PC-3 (cell line): ENCODE data around the gene IGDCC3. TPM values are rescaled to one million over a fixed set of nuclear protein-coding genes. Genes with fewer than 3 reads are reported as not detected.

Experiments
- ATAC-seq: fragments of 200-7000 bp; cut with Tn5 transposase; 2 replicates; pipeline ENCODE4 v1.9.1; 2020; ENCODE audit warnings: mild to moderate bottlenecking, moderate library complexity
- BruUV-seq: library from RNA; stranded (reverse); fragments of 400-500 nt; replicated peaks from 2 replicates; lab custom pipeline; 2021; lab: Mats Ljungman, UMichigan
- CTCF ChIA-PET: fragments of 300-600 bp; sonication (Branson Sonifier 250); formaldehyde crosslinking; loops from one replicate; lab custom pipeline; 2022; ENCODE audit warnings: antibody characterized with exemption; lab: Charles Lee
- POLR2A ChIA-PET: fragments of 300-600 bp; sonication (Branson Sonifier 250); formaldehyde crosslinking; loops from one replicate; lab custom pipeline; 2022; ENCODE audit warnings: antibody characterized with exemption; ENCODE audit not compliant: unreplicated experiment; lab: Charles Lee
- DNase-seq: peaks from one replicate; pipeline ENCODE4 v3.0.0-alpha.2; 2015
- H2AFZ ChIP-seq: fragments of 300-600 bp; sonication (generic); 2 replicates; pipeline ENCODE4 v1.6.0; 2016; ENCODE audit warnings: antibody characterized with exemption, low read length
- H3F3A ChIP-seq: fragments of 300-600 bp; sonication (generic); one replicate; pipeline ENCODE4 v1.6.0; 2017; ENCODE audit warnings: antibody characterized with exemption, low read length, control low read depth, mild to moderate bottlenecking; ENCODE audit not compliant: unreplicated experiment
- H3K27ac ChIP-seq: fragments of 300-600 bp; sonication (generic); 2 replicates; pipeline ENCODE4 v1.5.1; 2016; ENCODE audit warnings: mild to moderate bottlenecking, low read length
- H3K27me3 ChIP-seq: fragments of 300-600 bp; sonication (generic); 2 replicates; pipeline ENCODE4 v1.6.1; 2016; ENCODE audit warnings: low read length, mixed read lengths
- H3K36me3 ChIP-seq: fragments of 300-600 bp; sonication (generic); 2 replicates; pipeline ENCODE4 v1.6.1; 2016; ENCODE audit warnings: low read depth, mixed run types, low read length, mixed read lengths
- H3K4me1 ChIP-seq: fragments of 300-600 bp; sonication (generic); 2 replicates; pipeline ENCODE4 v1.5.1; 2016; ENCODE audit warnings: low read length; ENCODE audit not compliant: insufficient read depth
- H3K4me2 ChIP-seq: fragments of 300-600 bp; sonication (generic); 2 replicates; pipeline ENCODE4 v1.6.0; 2016; ENCODE audit warnings: low read length
- H3K4me3 ChIP-seq: fragments of 300-600 bp; sonication (generic); 2 replicates; pipeline ENCODE4 v1.5.1; 2016; ENCODE audit warnings: mild to moderate bottlenecking, low read length, mixed read lengths
- H3K79me2 ChIP-seq: fragments of 300-600 bp; sonication (generic); 2 replicates; pipeline ENCODE4 v1.6.1; 2017; ENCODE audit warnings: low read length, mixed read lengths
- H3K9ac ChIP-seq: fragments of 300-600 bp; sonication (generic); 2 replicates; pipeline ENCODE4 v1.6.0; 2016; ENCODE audit warnings: mild to moderate bottlenecking, low read length
- H3K9me2 ChIP-seq: fragments of 300-600 bp; sonication (generic); replicated peaks from 2 replicates; pipeline ENCODE4 v1.6.1; 2016; ENCODE audit warnings: mixed run types, low read length, mixed read lengths
- H3K9me3 ChIP-seq: fragments of 300-600 bp; sonication (generic); 2 replicates; pipeline ENCODE4 v1.6.1; 2016; ENCODE audit warnings: low read length, mixed read lengths
- H4K20me1 ChIP-seq: fragments of 300-600 bp; sonication (generic); 2 replicates; pipeline ENCODE4 v1.6.1; 2016; ENCODE audit warnings: low read length, mixed read lengths
- EZH2 ChIP-seq: fragments of 300-600 bp; sonication (generic); IDR thresholded peaks from one replicate; pipeline ENCODE4 v1.6.1; 2017; ENCODE audit warnings: antibody characterized with exemption, mild to moderate bottlenecking, low read length; ENCODE audit not compliant: unreplicated experiment
- EZH2phosphoT487 ChIP-seq: fragments of 300-600 bp; sonication (generic); IDR thresholded peaks from 2 replicates; pipeline ENCODE4 v1.6.1; 2018; ENCODE audit warnings: mild to moderate bottlenecking, antibody characterized with exemption, low read length, borderline replicate concordance
- intact Hi-C: fragments of 100-400 bp; cut with micrococcal nuclease; formaldehyde crosslinking; loops from 2 replicates; pipeline ENCODE4 v1.9.0; 2023
- total RNA-seq: library from RNA; depleted of rRNA; stranded (reverse); fragments of >200 nt; gene quantifications from 2 replicates; pipeline ENCODE4 v1.2.3, GENCODE V29; 2014
- TF ChIP-seq, protein P1 (sequence below): fragments of 300-600 bp; sonication (generic); conservative IDR thresholded peaks from 2 replicates; pipeline ENCODE4 v1.5.1; 2017; ENCODE audit warnings: antibody characterized with exemption, low read depth, mild to moderate bottlenecking, low read length

IGDCC3 gene
- total RNA-seq, 1 experiment from 2014 or later = not detected

DNA sequence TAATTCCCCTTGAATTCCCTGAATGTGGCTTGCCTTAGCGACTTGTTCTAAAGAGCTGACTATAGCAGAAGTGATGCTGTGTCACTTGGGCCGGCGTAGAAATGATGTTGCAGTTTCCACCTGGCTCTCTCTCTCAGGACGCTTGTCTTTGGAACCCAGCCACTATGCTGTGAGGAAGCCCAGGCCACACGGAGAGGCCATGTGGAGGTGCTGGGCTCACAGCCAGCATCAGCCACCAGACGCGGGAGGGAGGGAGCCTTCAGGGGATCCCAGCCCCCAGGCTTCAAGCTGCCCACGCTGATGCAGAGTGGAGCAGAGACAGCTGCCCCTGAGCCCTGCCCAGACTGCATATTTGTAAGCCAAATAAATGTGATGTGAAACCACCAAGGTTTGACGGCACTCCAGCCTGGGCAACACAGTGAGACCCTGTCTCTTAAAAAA, 54.7 kb downstream of the IGDCC3 start:
- BruUV-seq = no TSS peak
- ATAC-seq (no peak), DNase-seq (no peak)
- Histone ChIP-seq H3F3A (no peaks in the 10 kb centered on the region), H3K79me2 (no peaks in the 10 kb centered on the region), H3K27ac (no peak overlapping the region), H3K4me3 (no peak overlapping the region), H3K27me3 (no peaks in the 10 kb centered on the region), H3K9ac (no peak overlapping the region), H3K4me2 (no peak overlapping the region), H3K9me3 (no peaks in the 10 kb centered on the region), H3K9me2 (no peaks in the 10 kb centered on the region), H2AFZ (no peak overlapping the region), H3K36me3 (no peaks in the 10 kb centered on the region), H3K4me1 (no peaks in the 10 kb centered on the region), H4K20me1 (no peaks in the 10 kb centered on the region)
- ChIA-PET POLR2A (no interaction called here), CTCF (interaction anchor here (0.9 kb wide), 1 partner anchor 19 kb away, joined by 3 read pairs; no protein-coding TSS in a partner anchor)
- intact Hi-C loops = no loop called here
- TF ChIP-seq, protein P1, sequence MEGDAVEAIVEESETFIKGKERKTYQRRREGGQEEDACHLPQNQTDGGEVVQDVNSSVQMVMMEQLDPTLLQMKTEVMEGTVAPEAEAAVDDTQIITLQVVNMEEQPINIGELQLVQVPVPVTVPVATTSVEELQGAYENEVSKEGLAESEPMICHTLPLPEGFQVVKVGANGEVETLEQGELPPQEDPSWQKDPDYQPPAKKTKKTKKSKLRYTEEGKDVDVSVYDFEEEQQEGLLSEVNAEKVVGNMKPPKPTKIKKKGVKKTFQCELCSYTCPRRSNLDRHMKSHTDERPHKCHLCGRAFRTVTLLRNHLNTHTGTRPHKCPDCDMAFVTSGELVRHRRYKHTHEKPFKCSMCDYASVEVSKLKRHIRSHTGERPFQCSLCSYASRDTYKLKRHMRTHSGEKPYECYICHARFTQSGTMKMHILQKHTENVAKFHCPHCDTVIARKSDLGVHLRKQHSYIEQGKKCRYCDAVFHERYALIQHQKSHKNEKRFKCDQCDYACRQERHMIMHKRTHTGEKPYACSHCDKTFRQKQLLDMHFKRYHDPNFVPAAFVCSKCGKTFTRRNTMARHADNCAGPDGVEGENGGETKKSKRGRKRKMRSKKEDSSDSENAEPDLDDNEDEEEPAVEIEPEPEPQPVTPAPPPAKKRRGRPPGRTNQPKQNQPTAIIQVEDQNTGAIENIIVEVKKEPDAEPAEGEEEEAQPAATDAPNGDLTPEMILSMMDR = no peak
- TF ChIP-seq EZH2phosphoT487 (no peak), EZH2 (no peak)

DNA sequence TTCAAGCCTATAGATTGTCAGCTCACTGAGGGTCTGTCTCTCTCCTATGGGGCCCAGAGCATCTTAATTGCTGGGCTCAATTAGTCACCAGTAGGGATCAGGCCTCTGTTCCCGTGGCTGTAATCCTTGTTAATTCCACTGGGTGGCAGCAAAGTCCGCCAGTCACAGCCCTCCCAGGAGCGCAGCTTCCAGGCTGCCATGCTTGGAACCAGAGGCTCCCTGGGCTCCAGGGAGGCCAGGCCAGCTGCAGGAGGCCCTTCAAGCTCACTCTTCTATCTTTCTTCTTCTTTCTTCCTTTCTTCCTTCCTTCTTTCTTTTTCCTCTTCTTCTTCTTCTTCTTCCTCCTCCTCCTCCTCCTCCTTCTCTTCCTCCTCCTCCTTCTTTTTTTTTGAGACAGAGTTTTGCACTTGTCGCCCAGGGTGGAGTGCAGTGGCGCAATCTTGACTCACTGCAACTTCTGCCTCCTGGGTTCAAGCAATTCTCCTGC, 58.9 kb downstream of the IGDCC3 start:
- intact Hi-C loops = loop anchor here (1.0 to 2.0 kb wide), 2 partner anchors 66 to 82 kb away; no protein-coding TSS in a partner anchor
- Histone ChIP-seq H3K79me2 (no peaks in the 10 kb centered on the region), H4K20me1 (no peaks in the 10 kb centered on the region), H3K4me3 (no peak overlapping the region), H3K9me2 (no peaks in the 10 kb centered on the region), H3K9me3 (no peaks in the 10 kb centered on the region), H3F3A (no peaks in the 10 kb centered on the region), H3K9ac (no peak overlapping the region), H3K4me1 (no peaks in the 10 kb centered on the region), H3K36me3 (no peaks in the 10 kb centered on the region), H2AFZ (no peak overlapping the region), H3K4me2 (no peak overlapping the region), H3K27ac (no peak overlapping the region), H3K27me3 (no peaks in the 10 kb centered on the region)
- ATAC-seq (peak; percentile 99), DNase-seq (peak; percentile 84)
- TF ChIP-seq EZH2 (no peak), EZH2phosphoT487 (no peak)
- TF ChIP-seq, protein P1 = peak; percentile 84
- ChIA-PET POLR2A (interaction anchor here (0.6 kb wide), 1 partner anchor 230 kb away, joined by 5 read pairs; no protein-coding TSS in a partner anchor), CTCF (interaction anchor here (0.6 to 1.1 kb wide), 3 partner anchors 9 to 149 kb away, joined by 3 to 4 read pairs (median 3); no protein-coding TSS in a partner anchor)
- BruUV-seq = no TSS peak

DNA sequence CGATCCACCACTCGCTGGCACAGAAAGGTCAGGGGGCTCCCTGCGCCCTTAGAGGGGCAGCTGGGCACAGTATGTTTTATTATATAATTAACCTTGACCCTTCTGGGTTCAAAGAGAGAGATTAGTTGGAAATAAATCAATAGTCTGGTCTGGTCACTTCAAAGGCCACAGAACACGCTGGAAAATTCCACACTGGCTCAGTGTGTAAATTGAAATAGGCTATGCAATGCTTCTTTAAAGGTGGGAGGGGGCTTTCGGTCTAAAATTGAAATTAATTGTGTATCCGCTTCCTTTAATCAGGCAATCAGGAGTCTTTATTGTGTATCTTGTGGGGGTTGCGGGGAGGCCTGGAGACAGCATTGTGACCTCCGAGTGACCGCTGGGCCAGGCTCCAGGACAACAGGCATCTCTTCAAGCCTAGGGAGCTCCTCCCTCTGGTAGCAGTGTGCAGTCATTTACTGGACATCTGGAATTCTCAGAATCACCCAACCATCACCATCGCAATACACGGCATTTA, 65.3 kb downstream of the IGDCC3 start:
- POLR2A ChIA-PET = no interaction called here
- ATAC-seq = no peak

More for the DNA sequence above, 65.3 kb downstream of the IGDCC3 start:
- BruUV-seq = no TSS peak
- H3K36me3 ChIP-seq = no peaks in the 10 kb centered on the region
- H3K9ac ChIP-seq = no peak overlapping the region
- H3K4me1 ChIP-seq = no peaks in the 10 kb centered on the region
- H3K4me2 ChIP-seq = no peak overlapping the region
- no peaks in the 10 kb centered on the region for H3K9me2 ChIP-seq
- H3K27ac ChIP-seq = no peak overlapping the region
- no peaks in the 10 kb centered on the region for H3K27me3 ChIP-seq
- DNase-seq = no peak
- no peaks in the 10 kb centered on the region for H4K20me1 ChIP-seq
- no peaks in the 10 kb centered on the region for H3K79me2 ChIP-seq
- H3K4me3 ChIP-seq = no peak overlapping the region
- H2AFZ ChIP-seq = no peak overlapping the region
- CTCF ChIA-PET = no interaction called here
- no peaks in the 10 kb centered on the region for H3K9me3 ChIP-seq
- H3F3A ChIP-seq = no peaks in the 10 kb centered on the region
- TF ChIP-seq EZH2phosphoT487 (no peak), EZH2 (no peak)
- TF ChIP-seq, protein P1 = no peak
- intact Hi-C loops = no loop called here
